ENCODE results near the gene KDSR.
A peak's percentile ranks its signal among the peaks of the same experiment; 100 is the strongest.

The KDSR gene

GRCh38 chr18:63302636-63303405 is 64.2 kb downstream of the KDSR start:
- no peak for DNase-seq

GRCh38 chr18:63302220-63302619 is 64.8 kb downstream of the KDSR start:
- DNase-seq: no peak

- DNase-seq: no peak
Observed at GRCh38 chr18:63301434-63301833, 65.6 kb downstream of the KDSR start.

GRCh38 chr18:63299837-63300745 is 66.9 kb downstream of the KDSR start:
- DNase-seq: no peak

- DNase-seq: peak; percentile 38
Observed at GRCh38 chr18:63298400-63299365, 68.3 kb downstream of the KDSR start.

- DNase-seq: no peak
Observed at GRCh38 chr18:63297687-63298399, 69.2 kb downstream of the KDSR start.

GRCh38 chr18:63293935-63294334 is 73.1 kb downstream of the KDSR start:
- DNase-seq: no peak

- peak; percentile 31 for DNase-seq
Observed at GRCh38 chr18:63292831-63293683, 73.9 kb downstream of the KDSR start.

- DNase-seq: no peak
Observed at GRCh38 chr18:63291278-63291677, 75.7 kb downstream of the KDSR start.

- peak; percentile 36 for DNase-seq
Observed at GRCh38 chr18:63290821-63291200, 76.2 kb downstream of the KDSR start.

- DNase-seq: no peak
Observed at GRCh38 chr18:63290166-63290820, 76.7 kb downstream of the KDSR start.

- DNase-seq: no peak
Observed at GRCh38 chr18:63288311-63288710, 78.7 kb downstream of the KDSR start.

GRCh38 chr18:63287691-63288220 is 79.2 kb downstream of the KDSR start:
- DNase-seq: no peak

GRCh38 chr18:63286926-63287325 is 80.1 kb downstream of the KDSR start:
- no peak for DNase-seq

- no peak for DNase-seq
Observed at GRCh38 chr18:63284827-63285733, 81.9 kb downstream of the KDSR start.

- no peak for DNase-seq
Observed at GRCh38 chr18:63284173-63284799, 82.7 kb downstream of the KDSR start.

- no peak for DNase-seq
Observed at GRCh38 chr18:63283305-63284094, 83.5 kb downstream of the KDSR start.

GRCh38 chr18:63282793-63283192 is 84.2 kb downstream of the KDSR start:
- no peak for DNase-seq

All from activated effector memory CD4-positive, alpha-beta T cell treated with Interleukin-2 at 50 U/mL for 16 hours (primary cell).